PC-9 (cell line): ENCODE data around the gene MCF2L. TPM values are rescaled to one million over a fixed set of nuclear protein-coding genes. Genes with fewer than 3 reads are reported as not detected.
A peak's percentile ranks its signal among the peaks of the same experiment; 100 is the strongest.

Experiments used
- BruUV-seq: library from RNA; stranded (reverse); fragments of 400-500 nt; replicated peaks from 2 replicates; lab custom pipeline; 2021; lab: Mats Ljungman, UMichigan
- CTCF ChIA-PET: fragments of 300-600 bp; sonication (Branson Sonifier 250); formaldehyde crosslinking; loops from one replicate; lab custom pipeline; 2022; ENCODE audit warnings: antibody characterized with exemption; lab: Charles Lee
- POLR2A ChIA-PET: fragments of 300-600 bp; sonication (Branson Sonifier 250); formaldehyde crosslinking; loops from one replicate; lab custom pipeline; 2022; ENCODE audit warnings: antibody characterized with exemption; ENCODE audit not compliant: unreplicated experiment; lab: Charles Lee
- DNase-seq, 2 experiments: peaks; one replicate each; pipeline versions ENCODE4 v3.0.0 to v3.0.0-alpha.2; 2015 to 2022; ENCODE audit warnings: mixed read lengths in 1 of 2
- H2AFZ ChIP-seq: fragments of 200-600 bp; sonication (generic); 2 replicates; pipeline ENCODE4 v1.8.1; 2017; ENCODE audit warnings: antibody characterized with exemption
- H3F3A ChIP-seq: fragments of 200-600 bp; sonication (generic); 2 replicates; pipeline ENCODE4 v1.8.1; 2017; ENCODE audit warnings: antibody characterized with exemption, mild to moderate bottlenecking, low read depth; ENCODE audit not compliant: insufficient read depth
- H3K27ac ChIP-seq: fragments of 200-600 bp; sonication (generic); 2 replicates; pipeline ENCODE4 v1.6.1; 2016; ENCODE audit warnings: mixed run types
- H3K27me3 ChIP-seq: fragments of 200-600 bp; sonication (generic); 2 replicates; pipeline ENCODE4 v1.6.1; 2016; ENCODE audit warnings: low read depth, mixed run types; ENCODE audit not compliant: insufficient read depth
- H3K36me3 ChIP-seq: fragments of 200-600 bp; sonication (generic); 2 replicates; pipeline ENCODE4 v1.6.1; 2016; ENCODE audit warnings: low read depth, mixed run types
- H3K4me1 ChIP-seq: fragments of 200-600 bp; sonication (generic); replicated peaks from 2 replicates; pipeline ENCODE4 v1.6.1; 2016; ENCODE audit warnings: mixed run types; ENCODE audit not compliant: insufficient read depth
- H3K4me2 ChIP-seq: fragments of 200-600 bp; sonication (generic); 2 replicates; pipeline ENCODE4 v1.6.1; 2017; ENCODE audit warnings: mixed run types
- H3K4me3 ChIP-seq: fragments of 200-600 bp; sonication (generic); 2 replicates; pipeline ENCODE4 v1.6.1; 2016; ENCODE audit warnings: mixed run types
- H3K79me2 ChIP-seq: fragments of 200-600 bp; sonication (generic); 2 replicates; pipeline ENCODE4 v1.6.1; 2017; ENCODE audit warnings: low read depth, mixed run types
- H3K9me2 ChIP-seq: fragments of 200-600 bp; sonication (generic); 2 replicates; pipeline ENCODE4 v1.8.1; 2017; ENCODE audit warnings: mild to moderate bottlenecking; ENCODE audit not compliant: insufficient read depth
- H3K9me3 ChIP-seq: fragments of 200-600 bp; sonication (generic); 2 replicates; pipeline ENCODE4 v1.8.1; 2016; ENCODE audit warnings: low read depth; ENCODE audit not compliant: insufficient read depth
- H4K20me1 ChIP-seq: fragments of 200-600 bp; sonication (generic); 2 replicates; pipeline ENCODE4 v1.8.1; 2017; ENCODE audit not compliant: insufficient read depth
- EZH2 ChIP-seq: fragments of 200-600 bp; sonication (generic); IDR thresholded peaks from 2 replicates; pipeline ENCODE4 v1.8.0; 2017; ENCODE audit warnings: antibody characterized with exemption, low read depth
- intact Hi-C: fragments of 100-400 bp; cut with micrococcal nuclease; formaldehyde crosslinking; loops from one replicate; pipeline ENCODE4 v1.10.0; 2022; ENCODE audit not compliant: unreplicated experiment
- total RNA-seq: library from RNA; stranded (reverse); gene quantifications from 2 replicates; pipeline ENCODE4 v1.2.3, GENCODE V29; 2021
- TF ChIP-seq, protein P1 (sequence below): fragments of 200-600 bp; sonication (generic); conservative IDR thresholded peaks from 2 replicates; pipeline ENCODE4 v1.6.1; 2017; ENCODE audit warnings: mixed run types, antibody characterized with exemption, mild to moderate bottlenecking, moderate library complexity

MCF2L gene
- total RNA-seq, 1 experiment from 2014 or later = 28.2 TPM

DNA sequence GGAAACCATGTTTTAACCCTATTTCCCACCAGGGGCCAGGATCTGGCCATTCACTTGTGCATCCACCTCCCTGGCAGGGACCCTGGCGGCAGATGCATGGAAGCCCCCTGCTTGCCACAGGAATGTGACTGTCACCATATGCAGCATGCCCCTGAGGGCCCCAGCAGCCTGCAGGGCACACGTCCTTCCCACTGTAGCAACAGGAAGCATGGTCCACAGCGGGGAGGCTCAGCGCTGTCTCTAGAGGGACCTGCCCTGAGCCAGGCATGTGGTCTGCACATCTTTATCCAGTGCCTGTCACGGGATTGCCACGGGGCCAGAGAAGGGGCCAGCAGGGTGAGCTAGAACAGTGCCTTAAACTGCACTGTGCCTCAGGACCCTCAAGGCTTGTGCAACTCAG lies 34.9 kb upstream of the MCF2L start:
- Histone ChIP-seq H3K79me2 (no peaks in the 10 kb centered on the region), H3K4me1 (0 out of 2 replicates have a peak, but pooled peaks cover 3% of the 10 kb centered on the region), H3K27ac (no peak overlapping the region), H3K4me2 (no peak overlapping the region), H3K4me3 (no peak overlapping the region), H2AFZ (no peak overlapping the region), H3F3A (no peaks in the 10 kb centered on the region), H3K9me2 (no peaks in the 10 kb centered on the region), H3K27me3 (peaks cover 33% of the 10 kb centered on the region), H3K36me3 (no peaks in the 10 kb centered on the region), H4K20me1 (no peaks in the 10 kb centered on the region), H3K9me3 (no peaks in the 10 kb centered on the region)
- TF ChIP-seq EZH2 = no peak
- TF ChIP-seq, protein P1, sequence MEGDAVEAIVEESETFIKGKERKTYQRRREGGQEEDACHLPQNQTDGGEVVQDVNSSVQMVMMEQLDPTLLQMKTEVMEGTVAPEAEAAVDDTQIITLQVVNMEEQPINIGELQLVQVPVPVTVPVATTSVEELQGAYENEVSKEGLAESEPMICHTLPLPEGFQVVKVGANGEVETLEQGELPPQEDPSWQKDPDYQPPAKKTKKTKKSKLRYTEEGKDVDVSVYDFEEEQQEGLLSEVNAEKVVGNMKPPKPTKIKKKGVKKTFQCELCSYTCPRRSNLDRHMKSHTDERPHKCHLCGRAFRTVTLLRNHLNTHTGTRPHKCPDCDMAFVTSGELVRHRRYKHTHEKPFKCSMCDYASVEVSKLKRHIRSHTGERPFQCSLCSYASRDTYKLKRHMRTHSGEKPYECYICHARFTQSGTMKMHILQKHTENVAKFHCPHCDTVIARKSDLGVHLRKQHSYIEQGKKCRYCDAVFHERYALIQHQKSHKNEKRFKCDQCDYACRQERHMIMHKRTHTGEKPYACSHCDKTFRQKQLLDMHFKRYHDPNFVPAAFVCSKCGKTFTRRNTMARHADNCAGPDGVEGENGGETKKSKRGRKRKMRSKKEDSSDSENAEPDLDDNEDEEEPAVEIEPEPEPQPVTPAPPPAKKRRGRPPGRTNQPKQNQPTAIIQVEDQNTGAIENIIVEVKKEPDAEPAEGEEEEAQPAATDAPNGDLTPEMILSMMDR = no peak
- no peak for DNase-seq
- ChIA-PET POLR2A (no interaction called here), CTCF (no interaction called here)
- no TSS peak for BruUV-seq
- intact Hi-C loops = no loop called here

DNA sequence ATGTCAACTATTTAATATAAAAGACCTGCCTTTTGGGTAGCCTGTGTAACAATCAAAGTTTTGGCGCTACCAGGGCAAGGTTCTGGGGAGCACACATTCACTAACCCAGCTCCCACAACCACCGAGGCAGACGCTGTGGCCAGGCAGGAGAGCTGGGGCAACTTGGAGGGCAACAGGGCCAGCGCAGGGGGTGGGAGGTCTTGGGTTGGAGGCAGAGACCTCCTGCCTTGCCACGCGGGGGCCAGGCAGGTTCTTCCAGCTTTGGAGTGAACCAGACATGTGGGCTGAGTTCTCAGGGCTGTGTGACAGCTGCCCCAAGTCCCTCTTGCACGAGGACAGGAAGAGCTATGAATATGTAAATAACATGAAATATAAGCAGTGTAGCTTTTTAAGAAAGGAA lies 30.3 kb upstream of the MCF2L start:
- H3K36me3 ChIP-seq = no peaks in the 10 kb centered on the region
- CTCF ChIA-PET = no interaction called here
- H3K27me3 ChIP-seq = 0 out of 2 replicates have a peak, but pooled peaks cover 18% of the 10 kb centered on the region
- H4K20me1 ChIP-seq = no peaks in the 10 kb centered on the region
- no peak overlapping the region for H2AFZ ChIP-seq
- H3K27ac ChIP-seq = no peak overlapping the region
- intact Hi-C loops = no loop called here
- H3K4me3 ChIP-seq = no peak overlapping the region
- BruUV-seq = no TSS peak
- no peak overlapping the region for H3K4me2 ChIP-seq
- POLR2A ChIA-PET = interaction anchor here (0.6 kb wide), 1 partner anchor 79 kb away, joined by 26 read pairs; no protein-coding TSS in a partner anchor
- no peaks in the 10 kb centered on the region for H3K9me2 ChIP-seq
- H3K9me3 ChIP-seq = no peaks in the 10 kb centered on the region
- TF ChIP-seq, protein P1 = no peak
- TF ChIP-seq EZH2 = no peak
- no peaks in the 10 kb centered on the region for H3K79me2 ChIP-seq
- H3F3A ChIP-seq = no peaks in the 10 kb centered on the region
- H3K4me1 ChIP-seq = 0 out of 2 replicates have a peak, but pooled peaks cover 3% of the 10 kb centered on the region
- no peak for DNase-seq

DNA sequence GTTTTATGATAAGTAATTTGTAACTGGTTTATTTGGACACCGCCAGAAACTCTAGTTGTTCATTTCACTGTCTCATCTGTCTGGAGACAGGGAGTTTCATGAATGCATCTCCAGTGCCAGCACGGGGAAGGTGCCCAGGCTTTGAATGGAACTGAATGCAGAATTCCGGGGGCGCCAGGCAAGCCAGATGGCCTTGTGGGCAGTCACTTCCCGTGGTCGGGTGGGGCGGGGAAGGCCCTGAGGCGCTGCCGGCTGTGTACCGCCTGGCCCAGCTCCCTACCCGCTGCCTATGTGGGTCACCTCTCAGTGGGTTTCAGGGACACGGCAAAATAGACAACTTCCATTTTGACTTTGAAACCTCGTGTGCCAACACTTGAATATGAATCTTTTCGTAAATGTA lies 28.8 kb upstream of the MCF2L start:
- H3K9me3 ChIP-seq = no peaks in the 10 kb centered on the region
- TF ChIP-seq, protein P1 = no peak
- TF ChIP-seq EZH2 = no peak
- no peaks in the 10 kb centered on the region for H4K20me1 ChIP-seq
- BruUV-seq = no TSS peak
- H2AFZ ChIP-seq = peak overlapping the region; percentile 55; the same call in 1 of the 2 replicates
- no peaks in the 10 kb centered on the region for H3K36me3 ChIP-seq
- no peaks in the 10 kb centered on the region for H3K79me2 ChIP-seq
- H3K4me1 ChIP-seq = 0 out of 2 replicates have a peak, but pooled peaks cover 3% of the 10 kb centered on the region
- 0 out of 2 replicates have a peak, but pooled peaks cover 5% of the 10 kb centered on the region for H3K27me3 ChIP-seq
- no peaks in the 10 kb centered on the region for H3K9me2 ChIP-seq
- no peak overlapping the region for H3K27ac ChIP-seq
- no peak overlapping the region for H3K4me2 ChIP-seq
- ChIA-PET CTCF (no interaction called here), POLR2A (no interaction called here)
- intact Hi-C loops = loop anchor here (5.0 kb wide), 2 partner anchors 267 to 507 kb away; partner anchors contain the start of genes CUL4A and PCID2
- H3F3A ChIP-seq = no peaks in the 10 kb centered on the region
- H3K4me3 ChIP-seq = no peak overlapping the region
- DNase-seq = no peak
